Activated gamma-delta T cell treated with Interleukin-2 at 50 U/mL for 16 hours (primary cell): ENCODE measurements around the gene CPNE7.
"Not testable (repeated sequence)": the region's sequence is repeated elsewhere in the genome, so short reads cannot be mapped to it uniquely, and the experiment has no call there.

Source experiments
- DNase-seq: peaks from one replicate; pipeline ENCODE4 v3.0.0-alpha.2; 2020

Gene CPNE7

DNA sequence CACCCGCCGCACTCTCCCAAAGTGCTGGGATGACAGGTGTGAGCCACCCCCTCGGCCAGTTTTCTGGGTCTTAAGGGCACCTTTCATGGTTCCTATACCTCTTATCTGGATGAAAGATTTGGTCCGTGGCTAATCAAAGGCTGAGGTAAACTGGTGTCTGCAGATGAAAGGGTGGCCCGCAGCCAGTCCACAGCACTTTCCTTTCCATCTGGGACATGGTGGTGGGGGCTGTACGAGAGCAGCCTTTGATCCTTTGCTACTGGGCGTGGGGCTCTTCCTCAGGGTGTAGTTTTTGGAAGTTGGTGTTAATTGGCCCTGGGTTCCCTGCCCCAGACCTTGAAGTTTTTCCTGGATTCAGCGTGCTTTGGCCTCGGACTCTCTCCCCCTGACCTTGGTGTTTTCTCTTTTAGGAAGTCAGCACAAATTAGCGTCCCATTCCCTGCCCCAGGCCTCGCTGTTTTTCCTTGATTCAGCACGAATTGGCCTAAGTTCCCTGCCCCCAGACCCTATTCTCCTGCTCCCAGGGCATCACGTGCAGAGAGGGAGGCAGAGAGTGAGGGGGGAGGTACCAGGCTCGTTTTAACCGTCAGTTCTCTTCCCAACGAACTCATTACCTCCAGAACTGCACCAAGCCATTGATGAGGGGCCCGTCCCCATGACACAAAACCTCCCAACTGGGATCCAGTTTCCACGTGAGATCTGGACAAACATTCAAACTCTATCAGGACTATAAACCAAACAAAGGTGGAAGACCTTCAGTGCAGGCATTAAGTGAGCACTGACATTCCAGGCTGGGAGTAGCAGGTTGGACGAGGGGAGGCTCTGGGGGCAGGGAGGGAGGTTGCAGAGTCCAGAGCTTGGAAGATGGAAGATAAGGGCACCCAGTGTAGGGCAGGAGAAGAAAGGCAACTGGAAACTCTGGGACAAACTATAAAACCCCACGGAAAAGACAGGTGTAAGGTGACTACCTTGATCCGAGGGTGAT is 49.5 kb downstream of the CPNE7 start:
- no peak for DNase-seq

DNA sequence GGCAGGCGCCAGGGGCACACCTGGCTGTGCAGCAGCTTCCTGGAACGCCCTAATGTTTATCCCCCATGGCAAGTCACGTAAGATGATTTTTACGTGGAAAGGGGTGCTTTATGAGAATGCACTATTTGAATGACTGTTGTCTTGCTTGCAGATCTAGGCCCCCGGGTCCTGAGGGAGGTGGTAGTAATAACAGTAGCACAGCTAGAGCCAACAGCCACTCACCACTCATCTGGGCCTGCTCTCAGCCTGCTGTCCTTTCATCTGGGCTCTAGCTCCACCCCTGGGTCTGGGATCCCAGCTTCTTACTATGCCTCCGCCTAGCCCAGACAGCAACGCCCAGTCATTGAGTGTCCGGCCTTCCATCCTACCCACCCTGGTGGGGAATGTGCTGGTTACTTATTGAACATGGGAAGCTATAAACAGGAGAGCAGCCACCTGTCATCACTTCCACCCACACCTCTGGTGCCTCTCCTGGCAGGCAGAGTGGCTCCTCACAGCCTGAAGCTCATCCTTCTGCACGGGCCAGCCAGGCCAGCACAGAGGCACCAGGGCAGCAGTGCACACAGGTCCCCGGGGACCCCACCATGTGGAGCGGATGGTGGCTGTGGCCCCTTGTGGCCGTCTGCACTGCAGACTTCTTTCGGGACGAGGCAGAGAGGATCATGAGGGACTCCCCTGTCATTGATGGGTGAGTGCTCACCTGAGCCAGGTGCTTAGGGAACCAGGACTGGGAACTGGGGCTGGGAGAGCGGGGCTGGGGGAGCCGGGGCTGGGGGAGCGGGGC is 54.5 kb downstream of the CPNE7 start:
- no peak for DNase-seq

GRCh38 chr16:89633064-89633631 is 57.6 kb downstream of the CPNE7 start:
- no peak for DNase-seq

DNA sequence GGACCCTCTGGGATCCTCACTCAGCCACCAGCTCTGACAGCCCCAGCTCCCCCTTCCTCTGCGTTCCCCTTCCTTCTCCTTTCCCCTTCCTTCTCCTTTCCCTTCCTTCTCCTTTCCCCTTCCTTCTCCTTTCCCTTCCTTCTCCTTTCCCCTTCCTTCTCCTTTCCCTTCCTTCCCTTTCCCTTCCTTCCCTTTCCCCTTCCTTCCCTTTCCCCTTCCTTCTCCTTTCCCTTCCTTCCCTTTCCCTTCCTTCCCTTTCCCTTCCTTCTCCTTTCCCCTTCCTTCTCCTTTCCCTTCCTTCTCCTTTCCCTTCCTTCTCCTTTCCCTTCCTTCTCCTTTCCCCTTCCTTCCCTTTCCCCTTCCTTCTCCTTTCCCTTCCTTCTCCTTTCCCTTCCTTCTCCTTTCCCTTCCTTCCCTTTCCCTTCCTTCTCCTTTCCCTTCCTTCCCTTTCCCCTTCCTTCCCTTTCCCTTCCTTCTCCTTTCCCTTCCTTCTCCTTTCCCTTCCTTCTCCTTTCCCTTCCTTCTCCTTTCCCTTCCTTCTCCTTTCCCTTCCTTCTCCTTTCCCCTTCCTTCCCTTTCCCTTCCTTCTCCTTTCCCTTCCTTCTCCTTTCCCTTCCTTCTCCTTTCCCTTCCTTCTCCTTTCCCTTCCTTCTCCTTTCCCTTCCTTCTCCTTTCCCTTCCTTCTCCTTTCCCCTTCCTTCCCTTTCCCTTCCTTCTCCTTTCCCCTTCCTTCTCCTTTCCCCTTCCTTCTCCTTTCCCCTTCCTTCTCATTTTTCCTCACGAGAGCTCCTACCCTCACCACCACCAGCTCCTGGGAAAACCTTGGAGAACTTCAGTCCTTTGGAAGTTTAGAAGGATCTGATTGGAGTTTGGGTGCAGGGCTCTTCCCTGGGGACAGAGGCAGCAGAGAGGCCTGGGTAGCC is 59.2 kb downstream of the CPNE7 start:
- not testable (repeated sequence) for DNase-seq

DNA sequence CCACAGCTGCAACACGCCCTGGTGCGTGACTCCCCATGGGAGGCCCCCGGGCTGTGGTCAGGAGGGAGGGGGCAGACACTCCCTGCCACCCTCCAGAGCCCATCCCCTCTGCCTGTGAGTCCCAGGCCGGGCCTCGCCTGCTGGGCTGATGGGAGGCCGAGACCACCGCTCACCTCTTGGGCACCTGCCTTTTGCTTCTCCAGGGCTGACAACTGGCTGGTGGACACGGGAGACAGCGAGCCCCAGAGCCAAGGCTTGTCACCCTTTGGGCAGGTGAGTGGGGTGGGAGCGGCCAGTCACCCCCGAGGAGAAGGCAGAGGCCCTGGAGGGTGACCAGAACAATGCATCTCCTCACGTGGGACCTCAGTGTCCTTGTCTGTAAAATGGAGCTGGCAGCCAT is 61.1 kb downstream of the CPNE7 start:
- no peak for DNase-seq

- no peak for DNase-seq
Measured at GRCh38 chr16:89637379-89637778, 61.8 kb downstream of the CPNE7 start.

DNA sequence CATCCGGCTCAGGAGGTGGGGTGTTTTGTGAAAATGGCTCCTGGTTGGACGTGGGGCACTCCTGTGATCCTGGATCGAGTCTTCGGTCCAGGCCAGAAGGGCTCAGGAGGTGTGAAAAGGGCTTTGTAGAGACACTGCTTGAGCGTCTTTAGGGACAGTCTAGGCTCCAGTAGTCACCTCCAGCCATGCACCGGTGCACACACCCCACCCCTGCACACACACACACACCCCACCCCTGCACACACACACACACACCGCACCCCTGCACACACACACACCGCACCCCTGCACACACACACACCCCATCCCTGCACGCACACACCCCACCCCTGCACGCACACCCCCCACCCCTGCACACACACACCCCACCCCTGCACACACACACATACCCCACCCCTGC is 62.9 kb downstream of the CPNE7 start:
- DNase-seq: no peak

DNA sequence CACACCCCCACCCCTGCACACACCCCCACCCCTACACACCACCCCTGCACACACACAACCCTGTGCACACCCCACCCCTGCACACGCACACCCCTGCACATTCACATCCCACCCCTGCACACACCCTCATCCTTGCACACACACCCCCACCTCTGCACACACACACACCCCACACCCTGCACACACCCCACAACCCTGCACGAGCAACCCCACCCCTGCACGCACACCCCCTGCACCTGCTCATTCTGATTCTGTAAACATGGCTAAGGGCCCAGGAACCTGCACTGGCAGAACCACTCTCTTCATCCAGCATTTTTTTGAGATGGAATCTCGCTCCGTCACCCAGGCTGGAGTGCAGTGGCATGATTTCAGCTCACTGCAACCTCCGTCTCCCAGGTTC is 63.8 kb downstream of the CPNE7 start:
- DNase-seq: no peak

GRCh38 chr16:89641458-89642119 is 66.0 kb downstream of the CPNE7 start:
- DNase-seq: no peak

DNA sequence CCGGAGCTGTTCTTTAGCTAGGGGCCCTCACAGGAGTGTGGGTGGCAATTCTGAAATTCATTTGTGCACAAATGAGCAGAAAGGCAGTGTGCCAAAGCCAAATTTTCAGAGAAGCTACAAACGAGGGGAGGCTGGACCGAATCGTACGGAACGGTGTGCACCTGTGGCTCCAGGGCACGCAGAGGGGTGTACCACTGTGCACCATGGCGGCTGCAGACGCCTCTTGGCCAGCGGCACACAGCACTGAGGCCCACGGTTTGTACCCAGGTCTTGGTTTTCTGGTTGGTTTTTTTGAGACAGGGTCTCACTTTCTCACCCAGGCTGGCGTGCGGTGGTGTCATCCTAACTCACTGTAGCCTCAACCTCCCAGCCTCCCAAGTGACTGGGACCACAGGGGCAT is 67.0 kb downstream of the CPNE7 start:
- no peak for DNase-seq

GRCh38 chr16:89643769-89644300 is 68.3 kb downstream of the CPNE7 start:
- DNase-seq: no peak

- DNase-seq: no peak
Measured at GRCh38 chr16:89645122-89645521, 69.6 kb downstream of the CPNE7 start.

DNA sequence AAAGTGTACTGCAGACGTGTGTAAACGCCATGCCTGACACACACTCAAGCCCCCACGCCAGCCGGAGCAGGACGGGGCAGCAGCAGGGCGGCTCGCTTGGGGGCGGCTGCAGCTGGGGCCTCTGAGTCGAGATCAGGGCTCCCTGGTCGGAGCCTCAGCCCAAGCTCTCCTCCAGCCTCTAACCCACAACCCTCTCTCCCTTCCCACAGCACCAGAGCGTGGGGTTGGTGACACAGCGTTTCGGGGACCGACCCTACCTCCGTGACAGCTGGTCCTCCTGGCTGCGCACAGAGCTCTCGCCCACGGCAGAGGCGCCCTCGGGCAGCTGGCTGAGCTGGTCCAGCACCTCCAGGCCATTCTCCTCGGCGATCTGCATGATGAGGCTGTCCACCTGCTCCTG is 70.7 kb downstream of the CPNE7 start:
- DNase-seq: no peak
